Medulla oblongata (tissue), 1 donor: ENCODE data around the gene RPL37A.

Source experiments
- DNase-seq: peaks from one replicate; pipeline ENCODE4 v3.0.0-alpha.2; 2015; ENCODE audit errors: extremely low spot score

The RPL37A gene

DNA sequence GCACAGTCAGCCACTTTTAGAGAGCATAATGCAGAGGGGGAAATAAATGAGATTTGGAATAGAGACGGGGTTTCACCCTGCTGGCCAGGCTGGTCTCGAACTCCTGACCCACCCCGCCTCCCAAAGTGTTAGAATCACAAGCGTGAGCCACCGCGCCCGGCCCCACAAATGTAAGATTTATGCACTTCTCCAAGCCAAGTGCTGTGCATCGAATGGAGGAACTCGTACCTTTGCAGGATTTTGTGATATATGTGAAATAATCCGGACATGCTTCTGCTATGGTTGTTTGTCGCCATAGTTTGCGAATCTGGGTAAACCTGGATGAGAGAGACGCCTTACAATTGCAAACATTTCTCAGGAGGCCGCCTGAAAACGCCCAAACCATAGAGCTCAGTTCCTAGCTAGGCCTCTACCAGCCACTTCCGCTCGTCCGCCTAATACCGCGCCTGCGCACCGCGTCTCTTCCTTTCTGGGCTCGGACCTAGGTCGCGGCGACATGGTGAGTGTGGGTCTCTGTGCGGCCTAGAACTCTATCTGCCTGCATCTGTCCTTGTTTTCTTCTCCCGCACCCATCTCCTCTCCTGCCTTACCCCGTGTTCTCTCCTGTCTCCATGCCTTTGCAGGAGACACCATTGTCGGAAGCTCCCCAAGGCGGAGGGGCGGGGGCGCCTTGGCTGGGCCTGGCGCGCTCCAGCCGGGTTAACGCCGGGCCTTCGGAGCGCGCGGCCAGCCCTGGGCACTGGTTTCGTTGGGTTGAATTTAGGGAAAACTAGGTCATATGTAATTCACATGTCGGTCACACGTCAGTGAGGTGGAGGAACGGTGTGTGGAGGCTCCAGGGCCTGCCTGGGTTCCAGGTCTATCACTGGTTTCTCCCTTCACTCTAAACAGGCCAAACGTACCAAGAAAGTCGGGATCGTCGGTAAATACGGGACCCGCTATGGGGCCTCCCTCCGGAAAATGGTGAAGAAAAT is at the start of gene RPL37A:
TSS of gene RPL37A (plus strand) at position 466 of the 974 bp plus-strand sequence. CDS start at position 497, 31 bp downstream.
- peak; percentile 97 for DNase-seq

DNA sequence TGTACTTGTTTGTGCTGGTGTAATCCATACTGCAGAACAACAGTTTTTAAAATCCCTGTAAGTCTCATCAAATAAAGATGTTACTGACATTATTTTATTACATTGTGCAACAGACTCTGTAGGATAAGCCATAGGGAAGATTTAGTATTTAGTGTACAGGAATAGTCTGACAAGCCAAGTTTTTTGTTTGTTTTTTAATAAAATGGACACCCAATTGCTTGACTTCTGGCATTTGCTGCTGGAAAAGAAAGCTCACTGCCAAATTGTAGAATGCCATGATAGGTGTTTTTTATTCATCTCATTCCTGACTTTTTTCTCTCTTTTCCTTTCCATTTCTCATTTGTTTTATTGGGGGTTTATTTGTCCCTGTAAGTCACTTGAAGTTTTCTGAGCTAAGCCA is 48.3 kb upstream of the RPL37A start:
- DNase-seq, result no peak

DNA sequence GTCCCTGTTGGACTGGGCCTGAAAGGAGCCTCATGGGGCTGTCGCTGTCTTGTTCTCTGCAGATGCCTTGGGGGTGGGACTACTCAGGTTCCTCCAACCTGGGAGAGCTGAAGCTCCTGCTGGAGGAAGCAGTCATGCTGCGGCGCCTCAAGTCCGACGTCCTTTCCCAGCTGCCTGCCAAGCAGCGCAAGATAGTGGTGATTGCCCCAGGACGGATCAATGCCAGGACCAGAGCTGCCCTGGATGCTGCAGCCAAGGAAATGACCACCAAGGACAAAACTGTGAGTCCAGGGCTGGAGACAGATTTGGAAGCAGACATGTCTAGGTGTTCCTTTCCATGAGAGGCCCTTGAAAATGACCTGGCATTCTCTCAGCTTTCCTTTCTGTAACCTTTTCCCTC is 47.9 kb upstream of the RPL37A start:
- no peak for DNase-seq

GRCh38 chr2:216453955-216454614 is 44.6 kb upstream of the RPL37A start:
- DNase-seq, result no peak

- DNase-seq, result no peak
Observed at GRCh38 chr2:216463148-216463547, 35.5 kb upstream of the RPL37A start.

- no peak for DNase-seq
Observed at GRCh38 chr2:216464104-216464720, 34.4 kb upstream of the RPL37A start.

- no peak for DNase-seq
Observed at GRCh38 chr2:216465579-216466195, 33.0 kb upstream of the RPL37A start.

DNA sequence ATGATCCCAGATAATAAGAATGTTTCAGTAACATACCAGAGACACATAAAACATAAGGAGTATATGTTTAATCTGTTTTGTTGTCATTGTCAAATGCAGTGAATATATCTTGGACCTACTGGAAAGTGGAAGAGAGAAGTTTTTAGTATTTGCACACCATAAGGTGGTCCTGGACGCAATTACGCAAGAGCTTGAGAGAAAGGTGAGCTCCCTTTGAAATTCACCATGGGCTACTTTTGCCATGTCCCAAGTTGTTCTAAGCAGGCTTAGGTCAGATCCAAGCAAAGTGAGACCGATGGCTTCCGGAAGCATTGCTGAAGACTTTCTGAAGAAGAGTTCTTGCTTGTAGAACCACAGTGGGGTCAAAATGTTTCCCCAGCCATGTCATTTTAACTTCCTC is 30.8 kb upstream of the RPL37A start:
- no peak for DNase-seq

GRCh38 chr2:216469661-216470060 is 29.0 kb upstream of the RPL37A start:
- no peak for DNase-seq

DNA sequence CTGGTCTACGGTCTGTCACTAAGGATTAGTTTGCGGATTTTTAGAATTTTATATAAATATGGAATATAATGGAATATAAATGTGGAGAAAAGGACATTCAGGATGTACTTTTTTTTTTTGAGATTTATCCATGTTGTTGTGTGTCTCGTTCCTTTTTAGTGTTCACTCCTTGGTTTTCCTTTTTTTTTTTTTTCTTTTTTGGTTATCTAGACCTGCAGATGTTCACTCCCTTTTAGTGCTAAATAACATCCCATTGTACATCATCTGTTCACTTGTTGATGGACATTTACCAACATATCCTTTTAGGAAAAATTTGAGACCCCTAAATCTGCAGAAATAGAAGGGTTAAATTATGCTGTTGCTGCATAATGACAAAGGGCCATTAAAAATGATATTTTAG is 25.5 kb upstream of the RPL37A start:
- no peak for DNase-seq

- peak; percentile 46 for DNase-seq
Observed at GRCh38 chr2:216474925-216475670, 23.5 kb upstream of the RPL37A start.

DNA sequence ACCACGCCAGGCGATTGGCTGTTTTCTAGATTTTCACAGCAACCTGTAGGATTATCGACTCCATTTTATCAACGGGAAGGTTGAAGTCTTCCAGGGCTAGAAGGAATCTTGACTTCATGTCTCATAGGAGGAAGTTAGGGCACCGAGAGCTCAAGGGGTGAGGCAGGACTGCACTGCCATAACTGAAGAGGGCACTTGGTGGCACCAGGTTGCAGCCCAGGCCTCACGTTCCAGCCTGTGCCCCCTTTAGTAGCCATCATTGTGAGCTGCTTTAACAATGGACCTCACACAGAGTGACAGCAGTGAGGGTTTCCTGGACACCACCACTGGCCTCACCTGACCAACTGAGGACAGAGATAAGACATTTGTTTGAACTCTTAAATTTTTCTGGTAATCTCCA is 22.9 kb upstream of the RPL37A start:
- DNase-seq, result no peak

- no peak for DNase-seq
Observed at GRCh38 chr2:216477283-216478035, 21.2 kb upstream of the RPL37A start.

GRCh38 chr2:216478151-216478550 is 20.5 kb upstream of the RPL37A start:
- peak; percentile 58 for DNase-seq

DNA sequence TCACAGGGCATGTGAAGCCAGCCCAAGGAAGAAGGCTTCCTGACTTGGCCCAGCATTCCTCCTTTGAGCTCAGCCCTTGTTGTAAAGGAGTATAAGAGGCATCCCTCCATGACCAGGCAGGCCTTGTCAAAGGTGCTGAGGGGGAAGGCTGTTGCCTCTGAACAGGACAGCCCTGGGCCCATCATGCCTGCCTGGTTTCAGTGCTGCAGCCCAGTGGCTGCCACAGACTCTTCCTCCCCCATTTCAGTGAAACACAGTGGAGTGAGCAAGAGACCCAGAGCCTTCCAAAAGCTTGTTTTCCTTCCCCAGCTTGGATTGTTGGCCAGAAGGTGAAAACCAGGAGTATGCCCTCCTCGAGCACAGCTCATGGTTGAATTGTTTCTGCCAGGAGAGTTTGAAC is 19.9 kb upstream of the RPL37A start:
- no peak for DNase-seq

DNA sequence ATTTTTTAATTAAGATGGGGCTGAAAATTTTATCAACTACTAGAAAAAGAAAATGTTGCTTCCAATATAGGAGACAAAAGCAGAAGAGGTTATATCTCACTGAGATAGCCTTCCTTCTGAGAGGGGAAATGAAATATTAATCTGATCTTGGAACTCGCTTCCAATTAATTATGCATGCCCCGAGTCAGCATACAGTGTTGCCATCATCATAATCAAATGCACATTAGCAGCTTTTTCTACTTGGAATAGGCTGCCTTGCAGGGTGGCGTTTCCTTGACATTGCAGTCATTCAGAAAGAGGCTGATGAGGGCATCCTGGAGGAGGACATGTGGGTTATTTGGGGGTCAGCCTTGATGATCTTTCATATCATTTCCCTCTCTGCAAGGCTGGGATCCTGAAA is 18.4 kb upstream of the RPL37A start:
- DNase-seq, result no peak

DNA sequence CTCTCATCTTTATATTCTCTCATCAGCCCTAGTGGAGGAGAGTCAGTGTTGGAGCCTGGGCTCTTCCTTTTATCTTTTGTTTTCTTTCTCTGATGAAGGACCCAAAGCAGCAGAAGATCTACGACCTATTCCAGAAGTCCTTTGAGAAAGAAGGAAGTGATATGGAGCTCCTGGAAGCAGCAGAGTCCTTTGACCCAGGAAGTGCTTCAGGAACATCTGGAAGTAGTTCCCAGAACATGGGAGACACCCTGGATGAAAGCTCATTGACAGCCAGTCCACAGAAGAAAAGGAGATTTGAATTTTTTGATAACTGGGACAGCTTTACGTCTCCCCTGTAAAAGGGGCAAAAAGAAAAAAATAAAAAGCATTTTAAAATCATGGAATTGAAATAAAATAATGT is 16.0 kb upstream of the RPL37A start:
- no peak for DNase-seq

DNA sequence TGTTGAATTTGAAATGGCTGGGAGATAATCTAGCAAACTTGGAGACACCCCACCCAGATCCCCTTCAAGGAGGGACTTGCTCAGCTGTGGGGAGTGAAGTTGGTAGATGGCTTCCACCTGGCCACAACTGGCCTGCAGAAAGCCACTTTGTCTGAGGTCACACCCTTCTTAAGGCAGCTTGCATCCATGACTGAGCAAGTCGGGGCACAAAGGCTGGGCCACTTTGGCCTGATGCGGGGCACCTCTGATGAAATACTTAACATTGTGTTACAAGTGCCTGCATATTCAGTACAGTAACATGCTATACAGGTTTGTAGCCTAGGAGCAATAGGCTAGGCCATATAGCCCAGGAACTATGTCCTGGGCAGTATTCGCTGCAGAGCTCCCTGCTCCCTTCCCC is 13.4 kb upstream of the RPL37A start:
- no peak for DNase-seq

DNA sequence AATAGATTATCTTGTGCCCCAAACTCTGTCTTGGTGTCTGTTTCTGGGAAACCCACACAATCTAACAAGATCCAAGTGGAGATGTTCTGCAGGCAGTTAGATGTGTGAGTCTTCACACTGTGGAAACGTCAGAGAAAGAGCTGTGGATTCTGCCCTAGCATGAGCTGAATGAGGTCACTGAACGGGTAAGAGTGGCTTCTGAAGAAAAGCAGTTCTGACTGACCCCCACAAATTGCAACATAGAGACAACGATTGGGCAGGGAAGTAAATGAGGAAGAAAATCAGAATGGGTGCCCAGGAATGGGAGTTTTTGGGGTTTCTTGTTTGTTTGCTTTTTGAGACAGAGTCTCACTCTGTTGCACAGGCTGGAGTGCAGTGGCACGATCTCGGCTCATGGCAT is 12.9 kb upstream of the RPL37A start:
- DNase-seq, result peak; percentile 33

DNA sequence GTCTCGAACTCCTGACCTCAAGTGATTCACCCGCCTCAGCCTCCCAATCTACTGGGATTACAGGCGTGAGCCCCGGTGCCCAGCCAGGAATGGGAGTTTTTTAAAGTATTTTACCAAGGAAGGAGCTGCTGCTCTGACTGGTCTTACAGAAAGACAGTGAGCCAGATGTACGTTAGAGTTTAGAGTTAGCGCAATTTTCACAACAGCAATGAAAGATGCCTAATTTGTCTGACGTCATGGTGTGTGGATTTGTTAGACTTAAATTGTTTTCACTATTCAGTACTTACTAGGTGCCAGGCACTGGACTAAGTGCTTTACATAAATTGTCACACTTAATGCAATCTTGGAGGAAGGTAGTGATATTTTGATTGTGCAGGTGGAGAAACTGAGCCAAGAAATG is 12.4 kb upstream of the RPL37A start:
- no peak for DNase-seq

DNA sequence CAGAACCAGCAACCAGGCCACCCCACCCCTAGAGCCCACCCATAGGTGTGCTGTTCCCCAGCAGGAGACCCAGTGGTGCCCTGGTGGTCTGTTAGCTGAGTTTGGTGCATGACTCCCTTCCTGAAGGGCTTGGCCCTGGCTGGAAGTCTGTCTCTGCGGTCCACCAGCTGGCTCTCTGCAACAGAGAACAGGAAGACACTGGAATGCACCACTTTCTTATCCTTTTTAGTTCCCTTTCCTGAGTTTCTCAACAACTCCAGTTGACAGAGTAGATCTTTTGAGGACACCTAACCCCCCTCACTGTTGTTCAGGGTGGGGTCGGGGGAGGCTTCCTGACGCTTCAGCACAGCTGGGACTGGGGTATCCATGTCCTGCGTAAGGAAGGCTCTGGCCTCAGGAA is 11.9 kb upstream of the RPL37A start:
- peak; percentile 47 for DNase-seq
